ENCODE data around the gene FBRS. TPM values are rescaled to one million over a fixed set of nuclear protein-coding genes. Genes with fewer than 3 reads are reported as not detected.
"Not testable (repeated sequence)": the region's sequence is repeated elsewhere in the genome, so short reads cannot be mapped to it uniquely, and the experiment has no call there.

FBRS gene
- polyA plus RNA-seq, 1 of the 3 experiments (the other 2 are of a cell fraction) = 11.5 TPM

DNA sequence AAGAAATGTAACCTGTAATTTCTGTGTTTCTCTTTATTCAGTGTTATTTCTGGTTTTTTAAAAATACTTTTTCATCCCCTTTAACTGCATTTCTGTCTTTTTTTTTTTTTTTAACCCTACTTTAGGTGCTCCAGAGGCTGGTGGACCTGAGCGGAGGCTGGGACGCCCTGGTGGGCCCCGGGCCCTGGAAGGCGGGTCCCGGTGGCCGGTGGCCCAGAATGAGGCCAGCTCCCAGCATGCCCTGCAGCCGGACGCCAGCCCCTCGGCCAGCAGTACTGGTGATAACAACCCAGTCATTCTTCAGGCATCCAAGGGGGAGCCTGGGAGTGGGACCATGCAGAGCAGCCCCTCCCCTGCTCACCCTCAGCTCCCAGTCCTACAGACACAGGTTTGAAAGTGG, 42.3 kb downstream of the FBRS start:
- 67% methylated on average over 9 of the region's 9 CpGs for WGBS (ENCODE audit: low lambda C conversion rate)
- Histone ChIP-seq H3K27me3 (ENCODE audit: insufficient read depth) (no peaks in the 10 kb centered on the region), H3K4me2 (peak overlapping the region; percentile 75), H3K4me3 (ENCODE audit: low read depth in 2 of 2, low read length in 1 of 2) (peak overlapping the region; percentile 78), H4K20me1 (ENCODE audit: insufficient read depth) (peaks cover 12% of the 10 kb centered on the region), H3K79me2 (ENCODE audit: insufficient read depth) (peaks cover 60% of the 10 kb centered on the region), H3K4me1 (ENCODE audit: control insufficient read depth in 1 of 2, insufficient read depth in 2 of 2, low read depth in 1 of 2, low read length in 1 of 2) (peaks cover 12 to 13% of the 10 kb centered on the region in 2 experiments), H2AFZ (ENCODE audit: low read depth) (no peak overlapping the region), H3K9me2 (no peaks in the 10 kb centered on the region), H3K9ac (peak overlapping the region; percentile 100; the same call in 1 of the 2 replicates), H3K36me3 (replicated peaks in 1 of 2; ENCODE audit: control insufficient read depth in 1 of 2, insufficient read depth in 2 of 2, low read length in 1 of 2) (peaks cover 30 to 46% of the 10 kb centered on the region in 2 experiments), H3K9me3 (no peaks in the 10 kb centered on the region), H3K27ac (ENCODE audit: low read depth in 2 of 2, low read length in 1 of 2) (peak overlapping the region in 1 of 2 experiments; percentile 100; a peak in 2 of 4 replicates), H3F3A (replicated peaks; ENCODE audit: insufficient read depth) (no peaks in the 10 kb centered on the region)
- TF ChIP-seq, protein P1, sequence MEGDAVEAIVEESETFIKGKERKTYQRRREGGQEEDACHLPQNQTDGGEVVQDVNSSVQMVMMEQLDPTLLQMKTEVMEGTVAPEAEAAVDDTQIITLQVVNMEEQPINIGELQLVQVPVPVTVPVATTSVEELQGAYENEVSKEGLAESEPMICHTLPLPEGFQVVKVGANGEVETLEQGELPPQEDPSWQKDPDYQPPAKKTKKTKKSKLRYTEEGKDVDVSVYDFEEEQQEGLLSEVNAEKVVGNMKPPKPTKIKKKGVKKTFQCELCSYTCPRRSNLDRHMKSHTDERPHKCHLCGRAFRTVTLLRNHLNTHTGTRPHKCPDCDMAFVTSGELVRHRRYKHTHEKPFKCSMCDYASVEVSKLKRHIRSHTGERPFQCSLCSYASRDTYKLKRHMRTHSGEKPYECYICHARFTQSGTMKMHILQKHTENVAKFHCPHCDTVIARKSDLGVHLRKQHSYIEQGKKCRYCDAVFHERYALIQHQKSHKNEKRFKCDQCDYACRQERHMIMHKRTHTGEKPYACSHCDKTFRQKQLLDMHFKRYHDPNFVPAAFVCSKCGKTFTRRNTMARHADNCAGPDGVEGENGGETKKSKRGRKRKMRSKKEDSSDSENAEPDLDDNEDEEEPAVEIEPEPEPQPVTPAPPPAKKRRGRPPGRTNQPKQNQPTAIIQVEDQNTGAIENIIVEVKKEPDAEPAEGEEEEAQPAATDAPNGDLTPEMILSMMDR (IDR thresholded peaks at IDR 0.05) = no peak
- 0 out of 2 replicates have a peak, but pooled peaks have one; percentile 2 for TF ChIP-seq FOSL2 (IDR thresholded peaks at IDR 0.05; ENCODE audit: borderline replicate concordance, low read depth)
- peak; percentile 49 for DNase-seq
- ChIA-PET CTCF (no interaction called here), POLR2A (interaction anchor here (0.7 kb wide), 1 partner anchor 80 kb away, joined by 3 read pairs; no protein-coding TSS in a partner anchor)

DNA sequence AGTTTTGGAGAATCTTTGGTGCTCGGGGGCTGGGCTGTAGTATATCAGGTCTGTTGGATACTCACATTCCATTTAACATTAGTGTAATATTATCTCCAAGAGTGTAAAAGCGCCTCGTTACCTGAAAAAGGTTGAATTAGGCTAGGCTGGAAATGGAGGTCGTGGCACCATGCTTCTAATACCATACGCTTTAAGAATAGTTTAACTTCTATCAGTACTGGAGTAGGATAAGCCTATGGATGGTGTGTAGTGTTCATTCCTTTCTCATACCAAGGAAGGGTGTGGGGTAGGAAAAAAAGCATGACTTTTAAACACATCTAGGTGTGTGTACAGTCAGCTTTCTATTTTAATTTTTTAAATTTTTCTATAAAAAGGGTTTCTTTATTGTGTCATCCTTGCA, 42.7 kb downstream of the FBRS start:
- CTCF ChIA-PET = no interaction called here
- H3K27me3 ChIP-seq (ENCODE audit: insufficient read depth) = no peaks in the 10 kb centered on the region
- peaks cover 65% of the 10 kb centered on the region for H3K79me2 ChIP-seq (ENCODE audit: insufficient read depth)
- H3K4me3 ChIP-seq (ENCODE audit: low read depth in 2 of 2, low read length in 1 of 2) = no peak overlapping the region
- peak overlapping the region in 1 of 2 experiments; percentile 100; a peak in 2 of 4 replicates for H3K27ac ChIP-seq (ENCODE audit: low read depth in 2 of 2, low read length in 1 of 2)
- TF ChIP-seq, protein P2, sequence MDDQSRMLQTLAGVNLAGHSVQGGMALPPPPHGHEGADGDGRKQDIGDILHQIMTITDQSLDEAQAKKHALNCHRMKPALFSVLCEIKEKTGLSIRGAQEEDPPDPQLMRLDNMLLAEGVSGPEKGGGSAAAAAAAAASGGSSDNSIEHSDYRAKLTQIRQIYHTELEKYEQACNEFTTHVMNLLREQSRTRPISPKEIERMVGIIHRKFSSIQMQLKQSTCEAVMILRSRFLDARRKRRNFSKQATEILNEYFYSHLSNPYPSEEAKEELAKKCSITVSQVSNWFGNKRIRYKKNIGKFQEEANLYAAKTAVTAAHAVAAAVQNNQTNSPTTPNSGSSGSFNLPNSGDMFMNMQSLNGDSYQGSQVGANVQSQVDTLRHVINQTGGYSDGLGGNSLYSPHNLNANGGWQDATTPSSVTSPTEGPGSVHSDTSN (IDR thresholded peaks at IDR 0.05) = no peak
- TF ChIP-seq, protein P3, sequence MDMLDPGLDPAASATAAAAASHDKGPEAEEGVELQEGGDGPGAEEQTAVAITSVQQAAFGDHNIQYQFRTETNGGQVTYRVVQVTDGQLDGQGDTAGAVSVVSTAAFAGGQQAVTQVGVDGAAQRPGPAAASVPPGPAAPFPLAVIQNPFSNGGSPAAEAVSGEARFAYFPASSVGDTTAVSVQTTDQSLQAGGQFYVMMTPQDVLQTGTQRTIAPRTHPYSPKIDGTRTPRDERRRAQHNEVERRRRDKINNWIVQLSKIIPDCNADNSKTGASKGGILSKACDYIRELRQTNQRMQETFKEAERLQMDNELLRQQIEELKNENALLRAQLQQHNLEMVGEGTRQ (IDR thresholded peaks at IDR 0.05; ENCODE audit: borderline replicate concordance, low read depth, low read length) = no peak
- TF ChIP-seq NRF1 (IDR thresholded peaks at IDR 0.05; ENCODE audit: low read depth, low read length) (no peak), RFX5 (IDR thresholded peaks at IDR 0.05; ENCODE audit: low read length) (no peak), FOXJ3 (CRISPR knock-in tag; IDR thresholded peaks at IDR 0.05) (no peak), NFIC (IDR thresholded peaks at IDR 0.05; ENCODE audit: borderline replicate concordance) (no peak), RAD21 (IDR thresholded peaks at IDR 0.05; ENCODE audit: low read length) (no peak), CHD2 (IDR thresholded peaks at IDR 0.05; ENCODE audit: low read length, partially characterized antibody) (no peak), FOXM1 (IDR thresholded peaks at IDR 0.05; ENCODE audit: low read depth) (no peak)
- TF ChIP-seq, protein P4, sequence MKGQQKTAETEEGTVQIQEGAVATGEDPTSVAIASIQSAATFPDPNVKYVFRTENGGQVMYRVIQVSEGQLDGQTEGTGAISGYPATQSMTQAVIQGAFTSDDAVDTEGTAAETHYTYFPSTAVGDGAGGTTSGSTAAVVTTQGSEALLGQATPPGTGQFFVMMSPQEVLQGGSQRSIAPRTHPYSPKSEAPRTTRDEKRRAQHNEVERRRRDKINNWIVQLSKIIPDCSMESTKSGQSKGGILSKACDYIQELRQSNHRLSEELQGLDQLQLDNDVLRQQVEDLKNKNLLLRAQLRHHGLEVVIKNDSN (IDR thresholded peaks at IDR 0.05; ENCODE audit: borderline replicate concordance, low read depth) = no peak
- H3K9me3 ChIP-seq = no peaks in the 10 kb centered on the region
- peak overlapping the region; percentile 75; the same call in 1 of the 2 replicates for H3K4me2 ChIP-seq
- H3K9me2 ChIP-seq = no peaks in the 10 kb centered on the region
- H4K20me1 ChIP-seq (ENCODE audit: insufficient read depth) = peaks cover 12% of the 10 kb centered on the region
- H3K36me3 ChIP-seq (replicated peaks in 1 of 2; ENCODE audit: control insufficient read depth in 1 of 2, insufficient read depth in 2 of 2, low read length in 1 of 2) = peaks cover 33 to 49% of the 10 kb centered on the region in 2 experiments
- peaks cover 12 to 13% of the 10 kb centered on the region in 2 experiments for H3K4me1 ChIP-seq (ENCODE audit: control insufficient read depth in 1 of 2, insufficient read depth in 2 of 2, low read depth in 1 of 2, low read length in 1 of 2)
- H3F3A ChIP-seq (replicated peaks; ENCODE audit: insufficient read depth) = peaks cover 2% of the 10 kb centered on the region
- DNase-seq = no peak
- no peak overlapping the region for H2AFZ ChIP-seq (ENCODE audit: low read depth)
- no peak overlapping the region for H3K9ac ChIP-seq
- WGBS (ENCODE audit: low lambda C conversion rate) = 93% methylated on average over 5 of the region's 5 CpGs
- POLR2A ChIA-PET = interaction anchor here (0.7 kb wide), 1 partner anchor 79 kb away, joined by 3 read pairs; no protein-coding TSS in a partner anchor

DNA sequence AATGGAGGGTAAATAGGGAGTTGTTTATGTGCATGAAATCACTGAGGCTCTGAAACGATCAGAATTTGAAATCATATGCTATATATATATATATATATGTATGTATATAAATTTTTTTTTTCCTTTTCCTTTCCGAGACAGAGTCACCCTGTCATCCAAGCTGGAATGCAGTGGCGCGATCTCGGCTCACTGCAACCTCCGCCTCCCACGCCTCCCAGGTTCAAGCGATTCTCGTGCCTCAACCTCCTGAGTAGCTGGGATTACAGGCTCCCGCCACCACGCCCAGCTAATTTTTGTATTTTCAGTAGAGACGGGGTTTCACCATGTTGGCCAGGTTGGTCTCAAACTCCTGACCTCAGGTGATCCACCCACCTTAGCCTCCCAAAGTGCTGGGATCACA, 44.8 kb downstream of the FBRS start:
- H3K79me2 ChIP-seq (ENCODE audit: insufficient read depth) = peaks cover 68% of the 10 kb centered on the region
- WGBS (ENCODE audit: low lambda C conversion rate) = 96% methylated on average over 12 of the region's 12 CpGs
- H3K4me3 ChIP-seq (ENCODE audit: low read depth in 2 of 2, low read length in 1 of 2); H3K9ac ChIP-seq; H2AFZ ChIP-seq (ENCODE audit: low read depth); H3K9me3 ChIP-seq; DNase-seq; POLR2A ChIA-PET; H3K27ac ChIP-seq (ENCODE audit: low read depth in 2 of 2, low read length in 1 of 2); H3F3A ChIP-seq (replicated peaks; ENCODE audit: insufficient read depth); H3K9me2 ChIP-seq; H3K4me2 ChIP-seq; H3K27me3 ChIP-seq (ENCODE audit: insufficient read depth): not testable (repeated sequence)
- peaks cover 12% of the 10 kb centered on the region for H4K20me1 ChIP-seq (ENCODE audit: insufficient read depth)
- H3K36me3 ChIP-seq (replicated peaks in 1 of 2; ENCODE audit: control insufficient read depth in 1 of 2, insufficient read depth in 2 of 2, low read length in 1 of 2) = peaks cover 53 to 68% of the 10 kb centered on the region in 2 experiments
- H3K4me1 ChIP-seq (ENCODE audit: control insufficient read depth in 1 of 2, insufficient read depth in 2 of 2, low read depth in 1 of 2, low read length in 1 of 2) = peaks cover 10 to 12% of the 10 kb centered on the region in 2 experiments
- CTCF ChIA-PET = interaction anchor here (0.9 kb wide), 1 partner anchor 238 kb away, joined by 3 read pairs; no protein-coding TSS in a partner anchor

Data from SK-N-SH (cell line).